ENCODE data around the gene TTC39B.

GRCh38 chr9:15203581-15203980, 103.4 kb downstream of the TTC39B start:
- no peak for TF ChIP-seq FOXM1 (IDR thresholded peaks at IDR 0.05; ENCODE audit: borderline replicate concordance, low read depth)
- no peak for TF ChIP-seq RAD21 (IDR thresholded peaks at IDR 0.05; ENCODE audit: low read depth)
- TF ChIP-seq, protein P1, sequence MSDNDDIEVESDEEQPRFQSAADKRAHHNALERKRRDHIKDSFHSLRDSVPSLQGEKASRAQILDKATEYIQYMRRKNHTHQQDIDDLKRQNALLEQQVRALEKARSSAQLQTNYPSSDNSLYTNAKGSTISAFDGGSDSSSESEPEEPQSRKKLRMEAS (IDR thresholded peaks at IDR 0.05), result no peak
- TF ChIP-seq EP300 (IDR thresholded peaks at IDR 0.05; ENCODE audit: borderline replicate concordance), result no peak
- TF ChIP-seq, protein P2, sequence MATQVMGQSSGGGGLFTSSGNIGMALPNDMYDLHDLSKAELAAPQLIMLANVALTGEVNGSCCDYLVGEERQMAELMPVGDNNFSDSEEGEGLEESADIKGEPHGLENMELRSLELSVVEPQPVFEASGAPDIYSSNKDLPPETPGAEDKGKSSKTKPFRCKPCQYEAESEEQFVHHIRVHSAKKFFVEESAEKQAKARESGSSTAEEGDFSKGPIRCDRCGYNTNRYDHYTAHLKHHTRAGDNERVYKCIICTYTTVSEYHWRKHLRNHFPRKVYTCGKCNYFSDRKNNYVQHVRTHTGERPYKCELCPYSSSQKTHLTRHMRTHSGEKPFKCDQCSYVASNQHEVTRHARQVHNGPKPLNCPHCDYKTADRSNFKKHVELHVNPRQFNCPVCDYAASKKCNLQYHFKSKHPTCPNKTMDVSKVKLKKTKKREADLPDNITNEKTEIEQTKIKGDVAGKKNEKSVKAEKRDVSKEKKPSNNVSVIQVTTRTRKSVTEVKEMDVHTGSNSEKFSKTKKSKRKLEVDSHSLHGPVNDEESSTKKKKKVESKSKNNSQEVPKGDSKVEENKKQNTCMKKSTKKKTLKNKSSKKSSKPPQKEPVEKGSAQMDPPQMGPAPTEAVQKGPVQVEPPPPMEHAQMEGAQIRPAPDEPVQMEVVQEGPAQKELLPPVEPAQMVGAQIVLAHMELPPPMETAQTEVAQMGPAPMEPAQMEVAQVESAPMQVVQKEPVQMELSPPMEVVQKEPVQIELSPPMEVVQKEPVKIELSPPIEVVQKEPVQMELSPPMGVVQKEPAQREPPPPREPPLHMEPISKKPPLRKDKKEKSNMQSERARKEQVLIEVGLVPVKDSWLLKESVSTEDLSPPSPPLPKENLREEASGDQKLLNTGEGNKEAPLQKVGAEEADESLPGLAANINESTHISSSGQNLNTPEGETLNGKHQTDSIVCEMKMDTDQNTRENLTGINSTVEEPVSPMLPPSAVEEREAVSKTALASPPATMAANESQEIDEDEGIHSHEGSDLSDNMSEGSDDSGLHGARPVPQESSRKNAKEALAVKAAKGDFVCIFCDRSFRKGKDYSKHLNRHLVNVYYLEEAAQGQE (IDR thresholded peaks at IDR 0.05; ENCODE audit: low read depth), result no peak
- TF ChIP-seq, protein P3, sequence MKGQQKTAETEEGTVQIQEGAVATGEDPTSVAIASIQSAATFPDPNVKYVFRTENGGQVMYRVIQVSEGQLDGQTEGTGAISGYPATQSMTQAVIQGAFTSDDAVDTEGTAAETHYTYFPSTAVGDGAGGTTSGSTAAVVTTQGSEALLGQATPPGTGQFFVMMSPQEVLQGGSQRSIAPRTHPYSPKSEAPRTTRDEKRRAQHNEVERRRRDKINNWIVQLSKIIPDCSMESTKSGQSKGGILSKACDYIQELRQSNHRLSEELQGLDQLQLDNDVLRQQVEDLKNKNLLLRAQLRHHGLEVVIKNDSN (IDR thresholded peaks at IDR 0.05), result no peak
- TF ChIP-seq YY1 (IDR thresholded peaks at IDR 0.05; ENCODE audit: low read depth), result no peak
- TF ChIP-seq TAF1 (IDR thresholded peaks at IDR 0.05; ENCODE audit: low read depth), result no peak
- TF ChIP-seq TEAD4 (IDR thresholded peaks at IDR 0.05), result no peak

Measured in Ishikawa (cell line).